Mucosa of descending colon (tissue), 3 donors: ENCODE measurements around the gene ZNF37A. TPM values are rescaled to one million over a fixed set of nuclear protein-coding genes. Genes with fewer than 3 reads are reported as not detected.

ENCODE experiments used
- ATAC-seq: fragments of 200-7000 bp; cut with Tn5 transposase; one replicate; pipeline ENCODE4 v1.9.1; 2020; ENCODE audit warnings: mild to moderate bottlenecking, moderate library complexity
- DNase-seq, 3 donors: peaks; one replicate each; pipeline ENCODE4 v3.0.0-alpha.2; 2020
- H3K36me3 ChIP-seq: fragments of 200-600 bp; one replicate; pipeline ENCODE4 v1.8.0; 2021; ENCODE audit warnings: low read depth, mild to moderate bottlenecking
- H3K4me1 ChIP-seq: fragments of 200-600 bp; one replicate; pipeline ENCODE4 v1.8.0; 2021; ENCODE audit warnings: low read depth, mild to moderate bottlenecking
- H3K4me3 ChIP-seq: fragments of 200-600 bp; one replicate; pipeline ENCODE4 v1.8.0; 2021; ENCODE audit warnings: mild to moderate bottlenecking
- H3K9me3 ChIP-seq: fragments of 200-600 bp; one replicate; pipeline ENCODE4 v1.8.0; 2021; ENCODE audit warnings: mild to moderate bottlenecking
- CTCF ChIP-seq: fragments of 200-600 bp; IDR thresholded peaks from one replicate; pipeline ENCODE4 v1.8.0; 2022; ENCODE audit warnings: antibody characterized with exemption, mild to moderate bottlenecking
- intact Hi-C, 2 donors: fragments of 100-400 bp; cut with DNase I in 1 of 2; cut with micrococcal nuclease in 1 of 2; formaldehyde crosslinking; loops; one replicate each; pipeline versions ENCODE4 v1.11.0 to v1.11.1; 2022; cut with DNase I, micrococcal nuclease
- total RNA-seq, 3 donors: library from RNA; stranded (reverse); fragmentation: NEBNext Ultra II Directional in 2 of 3; extraction: Animal tissue kit (Norgen Biotek cat#: 25700) in 2 of 3; gene quantifications; one replicate each; pipeline versions ENCODE4 v1.2.1 to v1.2.4, GENCODE V29; 2021 to 2023
- donor health status: DM: no; HTN: no; CAD: no; lungs with moderate emphysema.
- donor health status: DM: no; HTN: no; CAD: no.
- donor health status: DM: no; HTN: yes; CAD: no.

Gene ZNF37A
- total RNA-seq, 3 donors from 2014 or later: 9.8 to 19.7 (median 13.2) TPM

- intact Hi-C loops: no loop called here
- no peak overlapping the region for H3K4me3 ChIP-seq
- no peaks in the 10 kb centered on the region for H3K36me3 ChIP-seq
- H3K9me3 ChIP-seq: peaks cover 57% of the 10 kb centered on the region
- DNase-seq: no peak
- ATAC-seq: no peak
- no peak for TF ChIP-seq CTCF
- H3K4me1 ChIP-seq: no peaks in the 10 kb centered on the region
These were observed 63.1 kb downstream of the ZNF37A start for GRCh38 chr10:38157270-38157685.

GRCh38 chr10:38159004-38159403 is 64.9 kb downstream of the ZNF37A start:
- H3K4me3 ChIP-seq: no peak overlapping the region
- no peaks in the 10 kb centered on the region for H3K36me3 ChIP-seq
- no peak for DNase-seq
- no peak for TF ChIP-seq CTCF
- H3K4me1 ChIP-seq: no peaks in the 10 kb centered on the region
- intact Hi-C loops: no loop called here
- no peak for ATAC-seq
- peaks cover 50% of the 10 kb centered on the region for H3K9me3 ChIP-seq

- TF ChIP-seq CTCF: no peak
- Histone ChIP-seq H3K9me3 (peaks cover 42% of the 10 kb centered on the region), H3K4me3 (no peak overlapping the region), H3K4me1 (no peaks in the 10 kb centered on the region), H3K36me3 (no peaks in the 10 kb centered on the region)
- no peak for ATAC-seq
- intact Hi-C loops: no loop called here
- DNase-seq: no peak
These were observed 69.5 kb downstream of the ZNF37A start for GRCh38 chr10:38163617-38164016.

GRCh38 chr10:38174336-38174735 is 80.2 kb downstream of the ZNF37A start:
- ATAC-seq (no peak), DNase-seq (no peak)
- Histone ChIP-seq H3K4me3 (no peak overlapping the region), H3K9me3 (peaks cover 5% of the 10 kb centered on the region), H3K4me1 (no peaks in the 10 kb centered on the region), H3K36me3 (no peaks in the 10 kb centered on the region)
- TF ChIP-seq CTCF: no peak
- intact Hi-C loops: no loop called here

- H3K36me3 ChIP-seq: no peaks in the 10 kb centered on the region
- intact Hi-C loops: no loop called here
- ATAC-seq (no peak), DNase-seq (no peak)
- no peak for TF ChIP-seq CTCF
- peaks cover 40% of the 10 kb centered on the region for H3K9me3 ChIP-seq
- H3K4me1 ChIP-seq: no peaks in the 10 kb centered on the region
- H3K4me3 ChIP-seq: no peak overlapping the region
These were observed 90.3 kb downstream of the ZNF37A start for GRCh38 chr10:38184477-38184876.

Other genes with a start within 250 kb of the ZNF37A start
- gene ZNF248, start 236.7 kb upstream of the ZNF37A start, total RNA-seq: 10 to 100 TPM in 2 of 3 donors, 1 to 10 TPM in 1; 10.0 to 36.6 (median 11.6) TPM
- gene ZNF25, start 117.7 kb upstream of the ZNF37A start, total RNA-seq: 10 to 100 TPM in 1 of 3 donors, 1 to 10 TPM in 2; 3.9 to 16.0 (median 4.0) TPM
- 10 to 100 TPM; 29.2 to 43.3 (median 36.5) TPM for gene ZNF33A, start 83.7 kb upstream of the ZNF37A start, total RNA-seq